ENCODE data around the gene SRGN. TPM values are rescaled to one million over a fixed set of nuclear protein-coding genes. Genes with fewer than 3 reads are reported as not detected.
A peak's percentile ranks its signal among the peaks of the same experiment; 100 is the strongest.
"Not testable (repeated sequence)": the region's sequence is repeated elsewhere in the genome, so short reads cannot be mapped to it uniquely, and the experiment has no call there.

SRGN gene, protein sequence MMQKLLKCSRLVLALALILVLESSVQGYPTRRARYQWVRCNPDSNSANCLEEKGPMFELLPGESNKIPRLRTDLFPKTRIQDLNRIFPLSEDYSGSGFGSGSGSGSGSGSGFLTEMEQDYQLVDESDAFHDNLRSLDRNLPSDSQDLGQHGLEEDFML
- 100 to 1,000 TPM in 2 of 9 donors, 10 to 100 TPM in 7; 30.3 to 214 (median 54.7) TPM for total RNA-seq
- 10 to 100 TPM; 28.8 to 95.6 TPM for polyA plus RNA-seq
- long read RNA-seq, donor 1, transcript SRGN-201 (3 exons, 1,208 nt), result major isoform, 9 of 10 reads
- long read RNA-seq, donor 1, partial matches to known transcripts, result 0 of 10 reads
- long read RNA-seq, donor 1, other reads (novel, unspliced or antisense), result 1 of 10 reads
- long read RNA-seq, donor 2, transcript SRGN-201 (3 exons, 1,208 nt), result major isoform, 25 of 25 reads
- long read RNA-seq, donor 2, partial matches to known transcripts, result 0 of 25 reads
- long read RNA-seq, donor 2, other reads (novel, unspliced or antisense), result 0 of 25 reads
- long read RNA-seq, donor 3, transcript SRGN-201 (3 exons, 1,208 nt), result major isoform, 13 of 15 reads
- long read RNA-seq, donor 3, partial matches to known transcripts, result 0 of 15 reads
- long read RNA-seq, donor 3, other reads (novel, unspliced or antisense), result 2 of 15 reads

DNA sequence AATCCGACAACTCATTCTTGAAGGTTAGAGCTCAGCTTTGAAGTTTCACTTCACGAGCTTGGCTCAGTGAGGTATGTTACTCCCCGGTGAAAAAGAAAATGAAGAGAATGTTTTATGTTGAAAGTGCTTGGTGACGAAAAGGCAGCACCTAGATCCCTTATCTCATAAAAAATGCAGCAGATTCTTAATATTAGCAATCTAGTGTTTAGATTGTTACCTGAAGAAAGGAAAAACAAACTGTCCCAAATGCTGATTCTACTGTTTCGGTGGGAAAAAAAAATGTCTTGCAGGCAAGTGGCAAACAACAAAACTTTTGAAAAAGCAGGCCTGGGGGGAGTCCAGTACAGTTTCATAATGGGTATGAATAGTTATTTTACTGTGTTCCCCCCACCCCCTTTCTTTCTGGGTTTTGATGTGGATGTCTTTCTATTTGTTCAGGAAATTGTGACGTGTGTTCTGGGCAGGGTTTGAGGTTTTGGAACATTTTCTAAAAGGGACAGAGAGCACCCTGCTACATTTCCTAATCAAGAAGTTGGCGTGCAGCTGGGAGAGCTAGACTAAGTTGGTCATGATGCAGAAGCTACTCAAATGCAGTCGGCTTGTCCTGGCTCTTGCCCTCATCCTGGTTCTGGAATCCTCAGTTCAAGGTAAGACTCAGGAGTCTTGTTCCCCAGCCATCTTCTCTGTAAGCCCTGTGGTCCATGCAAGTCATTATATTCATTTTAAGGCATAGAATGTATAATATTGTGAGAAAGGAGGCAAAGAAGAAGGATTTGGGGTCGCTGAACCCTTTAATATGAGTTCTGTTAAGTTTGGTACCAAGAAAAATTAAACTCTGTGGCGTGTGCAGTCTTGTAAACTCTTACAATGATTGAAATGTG is at the start of gene SRGN:
SRGN (plus strand) TSS at position 514 of the 881 bp plus-strand sequence; CDS start at position 569, 55 bp downstream.
- peak in 4 of 5 donors; percentile 69 to 83 (median 78) for DNase-seq
- WGBS, 4 donors, result 40 to 48% (median 43%) methylated on average over 10 of the region's 10 CpGs
- peak within 1 kb of the TSS; percentile 77 to 97 (median 87) for H3K27ac ChIP-seq
- no peaks in the 10 kb centered on the region for H3K36me3 ChIP-seq
- intact Hi-C loops (cut with DNase I), result loop anchor here in 5 of 10 donors (2.0 kb wide), 3 partner anchors 27 to 35 kb away; no protein-coding TSS in a partner anchor
- peaks cover 0 to 48% (median 14%) of the 10 kb centered on the region in 12 donors for H3K4me1 ChIP-seq
- no peaks in the 10 kb centered on the region for H3K9me3 ChIP-seq
- peak within 1 kb of the TSS; percentile 18 to 77 (median 54) for H3K4me3 ChIP-seq
- H3K27me3 ChIP-seq, result no peaks in the 10 kb centered on the region
- TF ChIP-seq, protein P1, sequence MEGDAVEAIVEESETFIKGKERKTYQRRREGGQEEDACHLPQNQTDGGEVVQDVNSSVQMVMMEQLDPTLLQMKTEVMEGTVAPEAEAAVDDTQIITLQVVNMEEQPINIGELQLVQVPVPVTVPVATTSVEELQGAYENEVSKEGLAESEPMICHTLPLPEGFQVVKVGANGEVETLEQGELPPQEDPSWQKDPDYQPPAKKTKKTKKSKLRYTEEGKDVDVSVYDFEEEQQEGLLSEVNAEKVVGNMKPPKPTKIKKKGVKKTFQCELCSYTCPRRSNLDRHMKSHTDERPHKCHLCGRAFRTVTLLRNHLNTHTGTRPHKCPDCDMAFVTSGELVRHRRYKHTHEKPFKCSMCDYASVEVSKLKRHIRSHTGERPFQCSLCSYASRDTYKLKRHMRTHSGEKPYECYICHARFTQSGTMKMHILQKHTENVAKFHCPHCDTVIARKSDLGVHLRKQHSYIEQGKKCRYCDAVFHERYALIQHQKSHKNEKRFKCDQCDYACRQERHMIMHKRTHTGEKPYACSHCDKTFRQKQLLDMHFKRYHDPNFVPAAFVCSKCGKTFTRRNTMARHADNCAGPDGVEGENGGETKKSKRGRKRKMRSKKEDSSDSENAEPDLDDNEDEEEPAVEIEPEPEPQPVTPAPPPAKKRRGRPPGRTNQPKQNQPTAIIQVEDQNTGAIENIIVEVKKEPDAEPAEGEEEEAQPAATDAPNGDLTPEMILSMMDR (IDR thresholded peaks at IDR 0.05), result no peak
- TF ChIP-seq POLR2A (IDR thresholded peaks at IDR 0.05), result peak; percentile 57 to 78
- peak; percentile 76 to 90 (median 85) for ATAC-seq

DNA sequence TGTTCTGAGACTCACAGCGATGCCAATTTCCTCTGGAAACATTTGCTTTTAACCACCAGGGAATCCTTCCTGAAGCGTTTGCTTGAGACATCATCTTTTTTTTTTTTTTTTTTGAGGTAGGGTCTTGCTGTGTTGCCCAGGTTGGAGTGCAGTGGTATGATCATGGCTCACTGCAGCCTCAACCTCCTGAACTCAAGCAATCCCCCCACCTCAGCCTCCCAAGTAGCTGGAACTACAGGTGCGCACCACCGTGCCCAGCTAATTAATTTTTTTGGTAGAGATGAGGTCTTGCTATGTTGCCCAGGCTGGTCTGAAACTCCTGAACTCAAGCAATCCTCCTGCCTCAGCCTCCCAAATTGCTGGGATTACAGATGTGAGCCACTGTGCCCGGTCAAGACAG is 47.0 kb upstream of the SRGN start:
- H3K9me3 ChIP-seq; H3K27ac ChIP-seq; DNase-seq; H3K36me3 ChIP-seq; H3K4me3 ChIP-seq; H3K27me3 ChIP-seq; ATAC-seq; intact Hi-C loops (cut with DNase I): not testable (repeated sequence)
- peaks cover 0 to 25% (median 0%) of the 10 kb centered on the region in 12 donors for H3K4me1 ChIP-seq
- WGBS, 4 donors, result 66 to 73% (median 70%) methylated on average over 5 of the region's 5 CpGs

DNA sequence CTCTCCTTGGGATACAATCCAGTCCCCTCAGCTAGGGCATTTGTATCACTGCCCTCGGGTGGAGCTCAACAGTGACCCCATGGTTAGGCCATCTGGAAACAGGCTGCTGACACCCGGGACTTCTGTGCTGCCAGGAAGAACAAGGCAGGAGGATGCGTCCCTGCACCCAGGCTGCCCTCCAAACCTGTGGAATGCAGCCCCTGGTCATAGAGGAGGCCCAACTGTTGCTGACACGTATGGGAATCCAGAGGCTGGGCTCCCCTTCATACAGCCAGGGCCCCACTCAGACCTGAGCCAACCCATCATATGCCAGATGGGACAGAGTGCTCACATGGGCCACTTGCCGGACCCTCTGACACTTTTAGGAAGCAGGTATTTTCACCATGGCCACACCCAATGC is 45.5 kb upstream of the SRGN start:
- ATAC-seq (no peak), DNase-seq (no peak)
- Histone ChIP-seq H3K36me3 (no peaks in the 10 kb centered on the region), H3K27me3 (no peaks in the 10 kb centered on the region), H3K9me3 (no peaks in the 10 kb centered on the region), H3K27ac (no peak overlapping the region), H3K4me1 (peaks cover 0 to 40% (median 0%) of the 10 kb centered on the region in 12 donors), H3K4me3 (no peak overlapping the region)
- intact Hi-C loops (cut with DNase I), result no loop called here
- 71 to 93% (median 81%) methylated on average over 3 to 5 of the region's 5 CpGs for WGBS, 4 donors
- TF ChIP-seq, protein P1 (IDR thresholded peaks at IDR 0.05), result no peak
- no peak for TF ChIP-seq POLR2A (IDR thresholded peaks at IDR 0.05)

DNA sequence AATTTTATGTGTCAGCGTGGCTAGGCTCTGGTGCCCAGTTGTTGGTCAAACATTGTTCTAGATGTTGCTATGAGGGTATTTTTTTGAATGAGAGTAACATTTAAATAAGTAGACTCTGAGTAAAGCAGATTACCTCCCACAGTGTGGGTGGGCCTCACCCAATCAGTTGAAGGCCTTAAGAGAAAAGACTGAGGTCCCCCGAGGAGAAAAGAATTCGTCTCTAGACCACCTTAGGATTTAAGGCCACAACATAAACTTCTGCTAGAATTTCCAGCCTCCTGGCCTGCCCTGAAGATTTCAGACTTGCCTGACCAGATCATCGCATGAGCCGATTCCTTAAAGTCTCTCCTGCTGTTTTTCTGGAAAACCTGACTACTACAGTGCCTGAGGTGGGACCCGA is 45.1 kb upstream of the SRGN start:
- no peak for DNase-seq
- Histone ChIP-seq H3K27me3 (no peaks in the 10 kb centered on the region), H3K9me3 (no peaks in the 10 kb centered on the region), H3K27ac (no peak overlapping the region), H3K36me3 (no peaks in the 10 kb centered on the region), H3K4me3 (no peak overlapping the region), H3K4me1 (peaks cover 0 to 44% (median 0%) of the 10 kb centered on the region in 12 donors)
- no peak for TF ChIP-seq POLR2A (IDR thresholded peaks at IDR 0.05)
- TF ChIP-seq, protein P1 (IDR thresholded peaks at IDR 0.05), result no peak
- intact Hi-C loops (cut with DNase I), result no loop called here
- no peak for ATAC-seq
- WGBS, 4 donors, result 89 to 96% (median 95%) methylated on average over 6 of the region's 6 CpGs

Measured in heart left ventricle (tissue), 16 donors.